SKM-1 (cell line): ENCODE results near the gene PRKAG1.
A peak's percentile ranks its signal among the peaks of the same experiment; 100 is the strongest.

ENCODE experiments used
- DNase-seq: peaks from one replicate; lab custom pipeline; 2025; ENCODE audit not compliant: unreplicated experiment; lab: John Stamatoyannopoulos, UW

Gene PRKAG1

GRCh38 chr12:48969833-48970701, 48.5 kb downstream of the PRKAG1 start:
- DNase-seq: no peak

GRCh38 chr12:48969160-48969771, 49.3 kb downstream of the PRKAG1 start:
- no peak for DNase-seq

GRCh38 chr12:48968467-48968866, 50.1 kb downstream of the PRKAG1 start:
- no peak for DNase-seq

DNA sequence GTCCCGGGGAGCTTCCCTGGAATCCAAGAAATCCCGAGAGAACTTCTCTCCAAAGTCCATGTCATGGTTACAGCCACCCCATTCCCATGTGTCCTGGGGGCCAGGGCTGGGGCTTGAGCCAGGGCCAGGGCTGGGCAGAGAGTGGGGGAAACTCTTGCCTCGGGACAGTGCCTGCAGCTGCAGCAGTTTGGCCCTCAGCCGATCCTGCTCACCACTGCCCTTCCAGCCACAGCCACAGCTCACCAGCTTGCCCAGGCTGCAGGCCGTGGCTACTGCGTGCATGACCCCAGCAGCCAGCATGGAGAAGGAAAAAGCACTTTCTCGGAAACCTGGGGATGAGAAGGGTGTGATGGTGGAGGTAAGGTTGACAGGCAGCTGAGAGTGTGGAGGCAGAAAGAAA, 50.6 kb downstream of the PRKAG1 start:
- DNase-seq: no peak

DNA sequence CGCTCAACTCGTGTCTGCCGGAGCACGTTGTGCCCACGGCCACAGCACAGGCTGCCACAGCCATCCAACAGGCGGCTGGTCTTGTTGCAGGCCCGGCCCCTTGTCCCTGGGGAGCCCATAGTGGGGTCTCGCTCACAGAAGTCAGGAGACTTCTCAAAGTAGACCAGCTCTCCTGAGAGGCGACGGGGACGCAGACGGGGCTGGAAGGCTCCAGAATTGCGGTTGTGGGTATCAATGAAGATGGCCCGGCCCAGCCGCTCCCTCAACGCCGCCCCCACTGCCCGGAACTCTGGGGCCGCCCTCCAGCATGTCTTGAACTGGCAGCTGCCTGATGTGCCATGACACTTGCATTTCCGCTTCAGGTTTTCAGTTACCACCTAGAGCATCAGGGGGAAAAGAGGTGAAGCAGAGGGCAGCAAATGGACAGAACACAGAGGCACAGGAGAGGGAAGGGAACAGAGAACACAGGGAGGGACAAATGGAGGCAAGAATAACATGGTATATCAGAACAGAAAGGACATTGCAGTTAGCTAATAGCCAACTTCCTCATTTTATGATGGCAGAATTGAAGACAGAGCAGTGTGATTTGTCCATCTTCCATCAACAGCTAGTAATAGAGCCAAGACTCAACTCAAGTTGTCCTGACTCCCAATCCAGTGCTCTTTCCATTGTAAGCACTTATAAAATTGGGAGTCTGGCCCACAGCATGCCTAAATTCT, 52.2 kb downstream of the PRKAG1 start:
- DNase-seq: no peak

DNA sequence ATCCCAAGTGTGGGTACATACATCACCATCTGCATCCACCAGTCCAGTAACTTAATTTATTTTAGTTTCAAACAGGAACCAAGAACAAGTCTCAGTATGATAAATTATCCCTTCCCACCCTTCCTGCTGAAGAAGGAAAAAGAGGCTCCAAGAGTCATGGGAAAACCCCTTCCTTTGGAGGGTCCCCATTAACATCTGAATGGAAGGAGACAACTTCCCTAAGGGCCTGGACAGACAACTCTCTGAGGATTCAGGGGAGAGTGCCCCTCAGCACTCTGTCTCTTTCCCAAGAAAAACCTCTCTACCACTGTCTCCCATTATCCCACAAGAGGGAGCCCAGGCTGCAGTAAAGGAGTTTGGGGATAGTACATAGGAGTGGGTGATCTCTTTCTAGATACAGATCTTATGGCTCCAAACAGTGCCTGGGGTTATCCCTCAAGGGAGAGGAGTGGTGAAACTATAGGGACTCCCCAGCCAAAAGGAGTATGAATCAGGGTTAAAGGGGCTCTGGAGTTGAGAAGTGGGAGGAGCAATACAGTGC, 53.2 kb downstream of the PRKAG1 start:
- no peak for DNase-seq

DNA sequence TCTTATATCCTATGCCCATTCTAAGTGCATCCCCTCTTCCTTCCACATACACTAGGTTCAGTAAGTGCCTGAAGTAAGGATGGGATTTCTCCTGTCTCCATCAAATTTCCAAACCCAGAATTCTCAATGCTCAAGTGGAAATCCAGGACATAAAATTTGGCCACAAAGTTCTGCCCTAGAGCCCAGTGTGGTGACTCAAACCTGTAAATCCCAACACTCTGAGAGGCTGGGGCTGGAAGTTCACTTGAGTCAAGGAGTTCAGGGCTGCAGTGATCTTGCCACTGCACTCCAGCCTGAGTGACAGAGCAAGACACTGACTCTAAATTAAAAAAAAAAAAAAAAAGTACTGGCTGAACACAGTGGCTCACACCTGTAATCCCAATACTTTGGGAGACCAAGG, 56.8 kb downstream of the PRKAG1 start:
- no peak for DNase-seq

- no peak for DNase-seq
Measured at GRCh38 chr12:48961331-48961730, 57.2 kb downstream of the PRKAG1 start.

- no peak for DNase-seq
Measured at GRCh38 chr12:48960834-48961233, 57.7 kb downstream of the PRKAG1 start.

DNA sequence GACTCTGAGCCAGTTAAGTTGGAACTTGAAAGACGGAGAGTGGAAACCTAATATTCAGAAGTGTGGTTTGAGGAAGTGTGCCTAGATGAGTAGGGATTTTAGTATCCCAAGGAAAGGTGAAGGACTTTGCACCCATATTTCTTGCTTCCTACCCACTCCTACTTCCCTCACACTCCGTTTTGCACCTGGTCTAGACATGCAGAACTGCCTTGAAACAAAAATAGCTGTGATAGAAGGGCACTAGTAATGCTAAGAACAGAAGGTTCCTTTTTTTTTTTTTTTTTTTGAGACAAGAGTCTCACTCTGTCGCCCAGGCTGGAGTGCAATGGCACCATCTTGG, 60.6 kb downstream of the PRKAG1 start:
- DNase-seq: no peak

DNA sequence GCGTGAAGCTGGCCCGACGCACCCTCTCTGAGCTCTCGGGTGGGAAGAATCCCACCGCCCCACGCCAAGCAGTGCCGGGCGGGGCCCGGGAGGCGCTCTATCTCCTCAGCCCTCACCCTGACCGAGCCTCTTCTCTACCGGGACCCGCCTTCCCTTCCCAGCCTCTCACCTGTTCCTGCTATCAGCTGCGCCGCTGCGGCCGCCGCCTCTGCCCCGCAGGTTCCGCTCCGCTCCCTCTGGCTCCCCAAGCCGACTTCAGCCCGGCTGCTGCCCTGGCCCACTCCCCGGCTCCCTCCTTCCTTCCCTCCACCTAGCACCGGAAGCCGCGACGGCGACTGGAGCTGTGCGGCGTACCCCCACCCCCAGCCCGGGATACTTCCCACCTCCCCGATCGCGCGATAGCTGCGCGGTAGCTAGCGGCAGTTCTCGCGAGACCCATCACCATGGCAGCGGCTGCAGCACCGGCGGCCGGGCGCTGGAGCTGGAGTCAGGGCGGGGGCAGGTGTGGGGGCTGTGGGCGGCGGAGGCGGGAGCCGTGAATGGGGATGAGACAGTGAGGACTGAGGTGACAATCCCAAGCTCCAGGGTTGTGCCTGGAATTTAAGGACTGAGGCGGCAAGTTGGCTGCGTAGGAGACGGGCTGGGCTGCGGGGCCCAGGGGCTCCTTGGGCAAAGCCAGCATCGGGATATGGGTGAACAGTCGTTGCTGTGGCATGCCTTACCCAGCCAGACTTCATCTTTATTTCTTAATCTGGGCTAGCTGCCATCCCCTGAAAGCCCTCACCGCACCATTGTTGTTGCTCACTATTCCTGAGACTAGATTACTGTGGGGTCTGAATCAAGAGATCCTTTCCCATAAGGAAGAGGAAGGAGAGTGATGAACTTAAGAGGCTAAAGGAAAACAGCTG, 61.2 kb downstream of the PRKAG1 start, which contains the start of gene ARF3:
TSS of gene ARF3 (minus strand) at position 347 of the 908 bp plus-strand sequence. CDS start 16,392 bp downstream, outside the sequence.
- peak; percentile 61 for DNase-seq

DNA sequence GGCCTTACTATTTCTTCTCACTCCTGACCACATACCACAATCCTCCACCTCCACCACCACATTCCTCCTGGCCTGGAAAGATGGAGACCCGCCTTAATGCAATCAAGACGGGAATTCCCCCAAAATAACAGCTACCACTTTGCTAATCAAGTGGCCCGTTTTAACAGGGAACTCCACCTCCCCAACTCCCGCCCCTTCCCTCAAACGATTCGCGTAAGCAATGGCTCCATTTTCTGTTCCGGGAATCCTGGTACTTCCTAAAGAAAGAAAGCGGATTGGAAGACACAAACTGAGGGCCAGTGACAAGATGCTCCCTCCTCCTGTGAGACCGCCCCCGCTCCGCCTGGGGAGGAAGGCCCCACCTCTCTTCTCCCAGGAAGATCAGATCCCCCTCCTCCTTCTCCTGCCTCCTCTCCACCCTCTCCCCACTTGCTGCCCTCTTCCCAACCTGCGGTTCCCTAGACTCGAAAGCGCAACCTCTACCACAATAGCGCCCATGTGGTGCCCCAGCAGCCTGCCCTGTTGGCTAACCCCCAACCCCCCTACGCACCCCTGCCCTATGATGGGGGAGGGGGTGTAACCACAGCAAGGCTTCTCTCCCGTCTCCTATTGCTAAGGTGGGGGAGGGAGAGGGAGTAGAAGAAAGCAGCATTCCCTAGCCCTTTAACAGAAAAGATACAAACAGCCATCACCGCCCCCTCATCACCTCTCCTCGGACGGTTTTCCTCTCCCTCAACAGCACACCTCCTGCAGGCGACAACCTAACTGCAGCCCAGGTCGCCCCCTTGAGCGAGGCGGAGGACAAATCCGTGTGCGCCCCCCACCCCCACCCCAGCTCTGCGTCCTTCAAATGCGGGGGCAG, 62.1 kb downstream of the PRKAG1 start:
- no peak for DNase-seq

- DNase-seq: peak; percentile 70
Measured at GRCh38 chr12:48954841-48955501, 63.6 kb downstream of the PRKAG1 start.

GRCh38 chr12:48954061-48954460, 64.5 kb downstream of the PRKAG1 start:
- no peak for DNase-seq

DNA sequence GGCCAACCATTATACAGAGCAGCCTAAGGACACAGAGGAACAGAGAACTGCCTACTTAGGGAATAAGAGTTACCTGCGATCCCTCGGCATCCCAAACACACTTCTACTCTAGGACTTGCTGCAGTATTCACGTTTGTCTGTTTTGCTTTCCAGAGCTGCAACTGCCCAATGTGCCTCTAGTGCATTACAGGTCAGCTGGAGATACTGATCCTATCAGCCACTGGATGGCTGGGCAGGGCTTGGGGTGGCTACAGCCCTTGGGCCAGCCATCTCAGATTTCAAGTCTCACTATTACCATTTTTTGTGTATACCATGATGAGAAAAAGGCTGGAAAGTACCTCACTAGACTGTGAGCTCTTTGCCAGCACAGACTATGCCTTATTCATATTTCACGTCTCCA, 65.9 kb downstream of the PRKAG1 start:
- no peak for DNase-seq
